ENCODE results near the gene MARCHF4. TPM values are rescaled to one million over a fixed set of nuclear protein-coding genes. Genes with fewer than 3 reads are reported as not detected.

MARCHF4 gene
- total and polyA plus RNA-seq, 9 of the 15 experiments (the other 6 are each of a cell fraction or from before 2014, with no cell fraction given), result 0.05 TPM; not detected in 8

- Histone ChIP-seq H3K4me3 (no peak overlapping the region), H3K4me1 (replicated peaks in 1 of 2; ENCODE audit: control insufficient read depth in 2 of 2, insufficient read depth in 2 of 2, low read length in 2 of 2) (peaks cover 2 to 5% of the 10 kb centered on the region in 2 experiments; a peak in 3 of 5 replicates), H4K20me1 (replicated peaks; ENCODE audit: control insufficient read depth, insufficient read depth, low read length) (no peaks in the 10 kb centered on the region), H3K4me2 (ENCODE audit: insufficient read depth, low read length) (no peak overlapping the region), H3K27me3 (ENCODE audit: control insufficient read depth in 2 of 2, insufficient read depth in 2 of 2, low read length in 2 of 2) (peaks cover 2 to 10% of the 10 kb centered on the region in 2 experiments; a peak in 3 of 5 replicates), H3K79me2 (ENCODE audit: control insufficient read depth, insufficient read depth, low read length) (peaks cover 13% of the 10 kb centered on the region), H3K9ac (ENCODE audit: insufficient read depth in 1 of 2, low read depth in 2 of 2, low read length in 2 of 2) (no peak overlapping the region), H3K9me3 (replicated peaks; ENCODE audit: control insufficient read depth, insufficient read depth, low read depth, low read length) (no peaks in the 10 kb centered on the region), H3K9me1 (ENCODE audit: control insufficient read depth, insufficient read depth, low read length) (no peaks in the 10 kb centered on the region), H2AFZ (ENCODE audit: low read depth, low read length) (no peak overlapping the region), H3K36me3 (ENCODE audit: control insufficient read depth, insufficient read depth, low read length) (no peaks in the 10 kb centered on the region), H3K27ac (ENCODE audit: extremely low read depth, low read depth, low read length) (no peak overlapping the region)
- intact Hi-C loops (cut with micrococcal nuclease), result loop anchor here (2.0 kb wide), 1 partner anchor 256 kb away; no protein-coding TSS in a partner anchor
- ChIA-PET CTCF (ENCODE audit: low intra/inter-chr PET ratio) (no interaction called here), POLR2A (no interaction called here)
- peak in 1 of 4 experiments; percentile 34 for DNase-seq (ENCODE audit: extremely low read depth in 1 of 4, low spot score in 3 of 4)
- in situ Hi-C loops (cut with MboI), result no loop called here
- WGBS (ENCODE audit: insufficient coverage, low coverage, missing lambda C conversion rate), result 27% methylated on average over 9 of the region's 11 CpGs
- no TSS peak for BruUV-seq (replicated peaks)
- no peak for FAIRE-seq
- peak; percentile 29 for ATAC-seq
- TF ChIP-seq FOSL1 (tag; conservative IDR thresholded peaks at IDR 0.05) (no peak), RAD51 (IDR thresholded peaks at IDR 0.05; ENCODE audit: borderline replicate concordance, low read depth) (no peak), GMEB1 (CRISPR knock-in tag; IDR thresholded peaks at IDR 0.05) (no peak), NR1H2 (CRISPR knock-in tag; IDR thresholded peaks at IDR 0.05) (no peak), FOXA3 (CRISPR knock-in tag; conservative IDR thresholded peaks at IDR 0.05 in 1 of 2, IDR thresholded peaks at IDR 0.05 in 1 of 2) (no peak), REST (IDR thresholded peaks at IDR 0.05; ENCODE audit: borderline replicate concordance) (peak; percentile 5; the same call in 1 of the 2 replicates), REST (CRISPR knock-in tag; IDR thresholded peaks at IDR 0.05; ENCODE audit: low read depth) (no peak), RB1 (IDR thresholded peaks at IDR 0.05; ENCODE audit: low read depth) (no peak)
Measured at GRCh38 chr2:216408426-216409290, 36.4 kb upstream of the MARCHF4 start.

Measured in K562 (cell line).